Esophagus muscularis mucosa (tissue), 3 donors: ENCODE results near the gene CARMIL3.

Source experiments
- CTCF ChIP-seq, 3 experiments: fragments of 200-600 bp in 2 of 3; fragments of 450-650 bp in 1 of 3; sonication (generic) in 2 of 3; IDR thresholded peaks; one replicate each; pipeline ENCODE4 v1.5.1; 2017 to 2019; ENCODE audit warnings: antibody characterized with exemption in 3 of 3, mild to moderate bottlenecking in 2 of 3, moderate library complexity in 1 of 3
- POLR2AphosphoS5 ChIP-seq, 2 donors: sonication (generic); formaldehyde crosslinking; IDR thresholded peaks; one replicate each; pipeline ENCODE4 v1.6.1; 2017; ENCODE audit warnings: antibody characterized with exemption in 2 of 2

GRCh38 chr14:24079491-24080141 is 27.8 kb downstream of the CARMIL3 start:
- TF ChIP-seq CTCF (IDR thresholded peaks at IDR 0.05) (no peak), POLR2AphosphoS5 (IDR thresholded peaks at IDR 0.05) (no peak)
